ENCODE results near the gene PCDHGA1. TPM values are rescaled to one million over a fixed set of nuclear protein-coding genes. Genes with fewer than 3 reads are reported as not detected.

The PCDHGA1 gene
- total RNA-seq, 1 donor from 2014 or later = 0.47 TPM

DNA sequence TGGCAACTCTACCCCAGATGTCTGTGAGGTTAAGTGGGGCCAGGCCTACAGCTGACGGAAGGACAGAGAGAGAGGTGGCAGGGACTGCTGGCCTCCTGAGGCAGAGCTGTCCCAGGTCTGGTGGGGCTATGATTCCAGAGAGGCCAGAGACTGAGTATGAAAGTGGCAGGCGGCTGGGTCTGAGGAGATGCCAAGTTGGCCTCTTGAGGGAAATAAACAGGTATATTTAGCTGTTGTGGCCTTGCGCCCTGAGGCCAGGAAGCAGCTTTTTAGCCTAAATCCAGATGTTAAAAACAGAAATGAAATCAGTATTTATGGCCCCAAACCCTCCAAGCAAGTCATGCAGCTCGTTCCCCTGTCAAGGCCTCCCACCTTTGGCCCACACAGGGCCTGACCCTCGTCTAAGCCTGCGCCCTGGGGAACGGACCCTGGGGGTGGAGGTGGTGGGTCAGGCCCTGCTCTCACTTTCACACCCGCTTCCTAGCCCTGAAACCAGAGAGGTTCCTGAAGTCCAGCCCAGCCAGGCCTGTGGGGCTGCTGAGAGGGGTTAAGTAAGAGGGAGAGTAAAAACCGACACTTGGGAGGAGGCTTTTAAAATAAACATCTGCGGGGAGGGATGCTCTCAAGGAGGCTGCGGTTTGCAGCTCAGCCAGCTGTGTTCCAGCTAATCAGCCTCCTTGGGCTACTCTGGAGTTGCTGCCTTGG is 177.2 kb downstream of the PCDHGA1 start:
- no peak overlapping the region for H3K4me3 Mint-ChIP-seq
- no peaks in the 10 kb centered on the region for H3K9me3 Mint-ChIP-seq
- no peak for DNase-seq (ENCODE audit: low spot score in 2 of 2, unreplicated experiment in 2 of 2)
- peaks cover 35% of the 10 kb centered on the region for H3K4me1 Mint-ChIP-seq
- H3K36me3 Mint-ChIP-seq = peaks cover 9% of the 10 kb centered on the region
- peak overlapping the region; percentile 98 for H3K27ac Mint-ChIP-seq
- TF ChIP-seq, protein P1, sequence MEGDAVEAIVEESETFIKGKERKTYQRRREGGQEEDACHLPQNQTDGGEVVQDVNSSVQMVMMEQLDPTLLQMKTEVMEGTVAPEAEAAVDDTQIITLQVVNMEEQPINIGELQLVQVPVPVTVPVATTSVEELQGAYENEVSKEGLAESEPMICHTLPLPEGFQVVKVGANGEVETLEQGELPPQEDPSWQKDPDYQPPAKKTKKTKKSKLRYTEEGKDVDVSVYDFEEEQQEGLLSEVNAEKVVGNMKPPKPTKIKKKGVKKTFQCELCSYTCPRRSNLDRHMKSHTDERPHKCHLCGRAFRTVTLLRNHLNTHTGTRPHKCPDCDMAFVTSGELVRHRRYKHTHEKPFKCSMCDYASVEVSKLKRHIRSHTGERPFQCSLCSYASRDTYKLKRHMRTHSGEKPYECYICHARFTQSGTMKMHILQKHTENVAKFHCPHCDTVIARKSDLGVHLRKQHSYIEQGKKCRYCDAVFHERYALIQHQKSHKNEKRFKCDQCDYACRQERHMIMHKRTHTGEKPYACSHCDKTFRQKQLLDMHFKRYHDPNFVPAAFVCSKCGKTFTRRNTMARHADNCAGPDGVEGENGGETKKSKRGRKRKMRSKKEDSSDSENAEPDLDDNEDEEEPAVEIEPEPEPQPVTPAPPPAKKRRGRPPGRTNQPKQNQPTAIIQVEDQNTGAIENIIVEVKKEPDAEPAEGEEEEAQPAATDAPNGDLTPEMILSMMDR (IDR thresholded peaks at IDR 0.05; ENCODE audit: unreplicated experiment) = no peak
- H3K27me3 Mint-ChIP-seq (ENCODE audit: low read depth) = no peaks in the 10 kb centered on the region

DNA sequence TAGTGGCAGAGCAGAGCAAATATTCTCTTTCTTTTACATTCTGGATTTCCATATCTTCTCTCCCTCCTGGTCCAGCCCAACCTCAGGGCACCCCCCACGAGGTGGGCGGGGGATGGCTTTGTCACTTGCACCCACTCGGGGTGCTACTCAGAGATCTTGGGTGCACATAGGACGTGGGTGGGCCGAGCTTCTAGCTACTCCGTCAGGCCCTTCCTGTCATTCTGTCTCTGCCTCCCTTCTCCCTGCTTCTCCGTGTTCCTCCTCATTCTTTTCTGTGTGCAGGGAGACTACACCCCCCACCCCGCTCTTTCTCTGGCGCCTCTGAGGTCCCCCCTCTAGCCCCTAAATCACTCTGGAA is 178.1 kb downstream of the PCDHGA1 start:
- TF ChIP-seq, protein P1 (IDR thresholded peaks at IDR 0.05; ENCODE audit: unreplicated experiment) = no peak
- Mint-ChIP-seq H3K9me3 (no peaks in the 10 kb centered on the region), H3K27me3 (ENCODE audit: low read depth) (no peaks in the 10 kb centered on the region), H3K4me3 (peak overlapping the region; percentile 62), H3K4me1 (peaks cover 40% of the 10 kb centered on the region), H3K27ac (peak overlapping the region; percentile 98), H3K36me3 (peaks cover 9% of the 10 kb centered on the region)
- no peak for DNase-seq (ENCODE audit: low spot score in 2 of 2, unreplicated experiment in 2 of 2)

DNA sequence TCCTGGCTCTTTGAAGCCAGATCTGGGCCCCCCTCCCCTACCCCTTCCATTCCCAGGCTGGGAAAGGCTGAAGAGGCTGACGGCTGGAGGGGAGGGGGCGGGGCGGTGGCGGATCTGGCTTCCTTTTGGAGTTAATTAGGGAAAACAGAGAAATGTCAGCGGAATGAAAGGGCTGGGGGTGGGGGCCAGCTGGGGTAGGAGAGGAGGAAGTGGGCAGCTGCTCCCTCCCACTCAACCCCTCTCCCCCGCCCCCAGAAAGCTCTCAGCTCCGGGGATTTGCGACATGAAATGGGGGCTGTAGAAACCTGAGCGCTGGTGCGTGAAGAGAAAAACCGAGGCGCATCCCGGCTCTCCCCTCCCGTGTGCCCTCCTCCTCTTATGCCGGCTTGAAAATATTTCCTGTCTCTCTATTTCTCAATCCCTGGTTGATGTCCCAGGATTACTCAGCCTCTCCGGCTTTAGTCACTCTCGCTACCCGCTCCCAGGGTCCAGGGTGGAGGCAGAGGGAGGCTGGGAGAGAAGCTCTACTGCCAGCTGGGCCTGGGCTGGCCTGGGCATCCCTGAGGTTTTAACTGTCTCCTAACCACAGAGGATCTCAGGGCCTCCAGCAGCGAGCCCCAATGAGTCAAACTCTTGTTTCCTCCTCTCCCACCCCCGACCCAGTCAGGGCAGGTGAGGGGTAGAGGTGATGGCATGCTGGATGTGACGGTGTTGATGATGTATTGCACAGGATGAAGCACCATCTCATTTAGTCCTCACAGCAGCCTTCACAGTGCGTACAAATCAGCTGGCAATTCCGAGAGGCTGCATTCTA is 178.7 kb downstream of the PCDHGA1 start:
- Mint-ChIP-seq H3K9me3 (no peaks in the 10 kb centered on the region), H3K36me3 (peaks cover 9% of the 10 kb centered on the region), H3K27me3 (ENCODE audit: low read depth) (no peaks in the 10 kb centered on the region), H3K27ac (peak overlapping the region; percentile 98), H3K4me3 (peak overlapping the region; percentile 62), H3K4me1 (peaks cover 45% of the 10 kb centered on the region)
- TF ChIP-seq, protein P1 (IDR thresholded peaks at IDR 0.05; ENCODE audit: unreplicated experiment) = no peak
- DNase-seq (ENCODE audit: low spot score in 2 of 2, unreplicated experiment in 2 of 2) = peak; percentile 51 to 67

DNA sequence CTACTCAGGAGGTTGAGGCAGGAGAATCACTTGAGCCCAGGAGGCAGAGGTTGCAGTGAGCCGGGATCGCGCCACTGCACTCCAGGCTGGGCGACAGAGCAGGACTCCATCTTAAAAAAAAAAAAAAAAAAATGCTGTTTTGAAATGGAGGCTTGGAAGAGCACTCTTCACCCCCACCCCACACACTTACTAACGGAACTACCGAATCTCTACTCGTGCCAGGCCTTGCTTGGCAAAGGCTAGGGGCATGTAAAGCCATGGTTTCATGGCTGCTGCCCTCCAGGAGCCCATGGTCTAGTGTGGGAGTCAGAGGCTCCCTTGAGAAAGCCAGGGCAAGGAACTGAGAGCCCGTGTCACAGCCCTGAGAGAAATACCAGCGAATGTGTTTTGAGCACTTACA is 179.8 kb downstream of the PCDHGA1 start:
- TF ChIP-seq, protein P1 (IDR thresholded peaks at IDR 0.05; ENCODE audit: unreplicated experiment) = no peak
- DNase-seq (ENCODE audit: low spot score in 2 of 2, unreplicated experiment in 2 of 2) = no peak
- Mint-ChIP-seq H3K36me3 (peaks cover 6% of the 10 kb centered on the region), H3K9me3 (no peaks in the 10 kb centered on the region), H3K27me3 (ENCODE audit: low read depth) (no peaks in the 10 kb centered on the region), H3K4me1 (peaks cover 56% of the 10 kb centered on the region), H3K27ac (peak overlapping the region; percentile 98), H3K4me3 (no peak overlapping the region)

DNA sequence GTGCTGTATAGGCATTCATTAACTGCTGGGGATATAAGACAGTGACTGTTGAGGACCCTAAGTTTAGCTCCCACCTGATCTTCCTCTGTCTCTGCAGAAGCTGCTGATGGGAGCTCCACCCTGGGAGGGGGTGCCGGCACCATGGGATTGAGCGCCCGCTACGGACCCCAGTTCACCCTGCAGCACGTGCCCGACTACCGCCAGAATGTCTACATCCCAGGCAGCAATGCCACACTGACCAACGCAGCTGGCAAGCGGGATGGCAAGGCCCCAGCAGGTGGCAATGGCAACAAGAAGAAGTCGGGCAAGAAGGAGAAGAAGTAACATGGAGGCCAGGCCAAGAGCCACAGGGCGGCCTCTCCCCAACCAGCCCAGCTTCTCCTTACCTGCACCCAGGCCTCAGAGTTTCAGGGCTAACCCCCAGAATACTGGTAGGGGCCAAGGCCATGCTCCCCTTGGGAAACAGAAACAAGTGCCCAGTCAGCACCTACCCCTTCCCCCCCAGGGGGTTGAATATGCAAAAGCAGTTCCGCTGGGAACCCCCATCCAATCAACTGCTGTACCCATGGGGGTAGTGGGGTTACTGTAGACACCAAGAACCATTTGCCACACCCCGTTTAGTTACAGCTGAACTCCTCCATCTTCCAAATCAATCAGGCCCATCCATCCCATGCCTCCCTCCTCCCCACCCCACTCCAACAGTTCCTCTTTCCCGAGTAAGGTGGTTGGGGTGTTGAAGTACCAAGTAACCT is 180.7 kb downstream of the PCDHGA1 start:
- TF ChIP-seq, protein P1 (IDR thresholded peaks at IDR 0.05; ENCODE audit: unreplicated experiment) = no peak
- Mint-ChIP-seq H3K27me3 (ENCODE audit: low read depth) (no peaks in the 10 kb centered on the region), H3K36me3 (peaks cover 6% of the 10 kb centered on the region), H3K4me1 (peaks cover 60% of the 10 kb centered on the region), H3K4me3 (no peak overlapping the region), H3K9me3 (no peaks in the 10 kb centered on the region), H3K27ac (peak overlapping the region; percentile 48)
- no peak for DNase-seq (ENCODE audit: low spot score in 2 of 2, unreplicated experiment in 2 of 2)

Data from mesothelial cell of epicardium (in vitro differentiated cells).